HepG2 (cell line): ENCODE measurements around the gene PIP5KL1. TPM values are rescaled to one million over a fixed set of nuclear protein-coding genes. Genes with fewer than 3 reads are reported as not detected.

Experiments
- CCAR2 ChIP-seq: fragments of 200-400 bp; formaldehyde crosslinking; optimal IDR thresholded peaks from 2 replicates; pipeline ENCODE3; 2018; ENCODE audit warnings: low read depth, mild to moderate bottlenecking, low read length, moderate library complexity
- DR1 ChIP-seq: sonication (generic); formaldehyde crosslinking; IDR thresholded peaks from 2 replicates; pipeline ENCODE4 v1.8.0; 2021; ENCODE audit warnings: mild to moderate bottlenecking, missing genetic modification reagents, inconsistent platforms
- ELK4 ChIP-seq: sonication (generic); formaldehyde crosslinking; IDR thresholded peaks from 2 replicates; pipeline ENCODE4 v1.9.0; 2021; ENCODE audit warnings: missing genetic modification reagents, borderline replicate concordance
- ERF ChIP-seq: IDR thresholded peaks from 2 replicates; pipeline ENCODE4 v1.6.1; 2018; ENCODE audit warnings: missing biosample characterization, missing genetic modification reagents
- FOXP4 ChIP-seq: sonication (generic); formaldehyde crosslinking; IDR thresholded peaks from 2 replicates; pipeline ENCODE4 v1.4.0; 2020; ENCODE audit warnings: missing genetic modification reagents
- GABPB1 ChIP-seq: IDR thresholded peaks from 2 replicates; pipeline ENCODE4 v1.6.1; 2016; ENCODE audit warnings: mild to moderate bottlenecking, missing genetic modification reagents, moderate library complexity, missing compliant biosample characterization
- HNF4A ChIP-seq: sonication (generic); formaldehyde crosslinking; IDR thresholded peaks from 2 replicates; pipeline ENCODE4 v1.4.0; 2020; ENCODE audit warnings: missing genetic modification reagents
- HNRNPL ChIP-seq: fragments of 200-400 bp; formaldehyde crosslinking; IDR thresholded peaks from 2 replicates; pipeline ENCODE4 v1.6.1; 2017; ENCODE audit warnings: mild to moderate bottlenecking, low read depth, low read length
- KLF13 ChIP-seq: sonication (generic); formaldehyde crosslinking; IDR thresholded peaks from 2 replicates; pipeline ENCODE4 v1.4.0; 2020; ENCODE audit warnings: mild to moderate bottlenecking, missing genetic modification reagents
- MAFF ChIP-seq: IDR thresholded peaks from 2 replicates; pipeline ENCODE4 v1.6.1; 2011; ENCODE audit warnings: low read depth, low read length, improper control_type of control experiment
- NCOA1 ChIP-seq: sonication (generic); formaldehyde crosslinking; IDR thresholded peaks from 2 replicates; pipeline ENCODE4 v1.9.0; 2021; ENCODE audit warnings: missing genetic modification reagents
- RORA ChIP-seq: sonication (generic); formaldehyde crosslinking; IDR thresholded peaks from 2 replicates; pipeline ENCODE4 v1.5.0; 2020; ENCODE audit warnings: mild to moderate bottlenecking, missing genetic modification reagents, moderate library complexity
- RXRA ChIP-seq: sonication (generic); formaldehyde crosslinking; IDR thresholded peaks from 2 replicates; pipeline ENCODE4 v1.5.1; 2020; ENCODE audit warnings: missing genetic modification reagents
- SAP130 ChIP-seq: IDR thresholded peaks from 2 replicates; pipeline ENCODE4 v1.6.1; 2016; ENCODE audit warnings: low read depth
- ZBTB8A ChIP-seq: sonication (generic); formaldehyde crosslinking; IDR thresholded peaks from 2 replicates; pipeline ENCODE4 v1.4.0; 2020; ENCODE audit warnings: mild to moderate bottlenecking, low read depth, missing genetic modification reagents, borderline replicate concordance
- ZMAT3 ChIP-seq: sonication (generic); formaldehyde crosslinking; conservative IDR thresholded peaks from 2 replicates; pipeline ENCODE4 v1.7.0; 2021; ENCODE audit warnings: missing genetic modification reagents
- ZNF275 ChIP-seq: sonication (generic); formaldehyde crosslinking; IDR thresholded peaks from 2 replicates; pipeline ENCODE4 v1.8.0; 2022; ENCODE audit warnings: missing genetic modification reagents, mild to moderate bottlenecking, inconsistent platforms, borderline replicate concordance
- ZNF335 ChIP-seq: sonication (generic); formaldehyde crosslinking; IDR thresholded peaks from 2 replicates; pipeline ENCODE4 v1.4.0; 2020; ENCODE audit warnings: missing genetic modification reagents
- ZNF44 ChIP-seq: sonication (generic); formaldehyde crosslinking; IDR thresholded peaks from 2 replicates; pipeline ENCODE4 v1.5.1; 2020; ENCODE audit warnings: mild to moderate bottlenecking, missing genetic modification reagents
- ZNF512B ChIP-seq: sonication (generic); formaldehyde crosslinking; IDR thresholded peaks from 2 replicates; pipeline ENCODE4 v1.5.1; 2020; ENCODE audit warnings: missing genetic modification reagents, mild to moderate bottlenecking, borderline replicate concordance
- ZNF567 ChIP-seq: sonication (generic); formaldehyde crosslinking; IDR thresholded peaks from 2 replicates; pipeline ENCODE4 v1.8.1; 2023; ENCODE audit warnings: mild to moderate bottlenecking, missing genetic modification reagents, borderline replicate concordance
- ZNF720 ChIP-seq: sonication (generic); formaldehyde crosslinking; IDR thresholded peaks from 2 replicates; pipeline ENCODE4 v1.4.0; 2020; ENCODE audit warnings: missing genetic modification reagents
- ZNF773 ChIP-seq: sonication (generic); formaldehyde crosslinking; IDR thresholded peaks from 2 replicates; pipeline ENCODE4 v1.4.0; 2020; ENCODE audit warnings: missing genetic modification reagents, borderline replicate concordance
- polyA plus RNA-seq, 8 experiments: library from polyadenylated mRNA; depleted of rRNA in 3 of 8; stranded (reverse) in 7 of 8; unstranded in 1 of 8; fragments of >200 nt; fragmentation: Illumina TruSeq in 4 of 8; extraction: Trizol in 4 of 8; gene quantifications; 2 replicates each; pipeline versions ENCODE4 v1.2.1 to v1.2.3, GENCODE V29; 2011 to 2016; ENCODE audit warnings: low read depth in 4 of 8, missing spikeins in 1 of 8, mixed read lengths in 1 of 8; ENCODE audit not compliant: insufficient read depth in 1 of 8
- total RNA-seq, 5 experiments: library from RNA; depleted of rRNA; stranded (reverse); fragments of >200 nt; fragmentation: Illumina TruSeq; extraction: Trizol; gene quantifications; 2 replicates each; pipeline ENCODE4 v1.2.3, GENCODE V29; 2016; ENCODE audit warnings: low read depth in 1 of 5

Gene PIP5KL1
- total and polyA plus RNA-seq, 2 of the 13 experiments (the other 11 are each of a cell fraction or from before 2014, with no cell fraction given) = 0.20 to 0.49 TPM

GRCh38 chr9:127937388-127938297 is 7.1 kb upstream of the PIP5KL1 start, which contains the start of gene DPM2 (continued):
- no peak; the same call in none of the 2 replicates for TF ChIP-seq HNRNPL
- no peak for TF ChIP-seq MAFF
- no peak for TF ChIP-seq ZNF512B (CRISPR knock-in tag)
- peak; percentile 93 for TF ChIP-seq SAP130 (CRISPR knock-in tag)
- no peak for TF ChIP-seq ZNF567
- no peak for TF ChIP-seq KLF13 (CRISPR knock-in tag)
- peak; percentile 44; the same call in 1 of the 2 replicates for TF ChIP-seq ZNF44
- no peak; the same call in 1 of the 2 replicates for TF ChIP-seq RXRA (CRISPR knock-in tag)
- TF ChIP-seq FOXP4 = 0 out of 2 replicates have a peak, but pooled peaks have one; percentile 5
- no peak for TF ChIP-seq CCAR2
- TF ChIP-seq ZNF773 = no peak
- no peak for TF ChIP-seq RORA (CRISPR knock-in tag)
- no peak for TF ChIP-seq ZBTB8A (CRISPR knock-in tag)
- no peak for TF ChIP-seq ZNF720 (CRISPR knock-in tag)
- no peak for TF ChIP-seq HNF4A (CRISPR knock-in tag)
- TF ChIP-seq ZNF275 = no peak
- TF ChIP-seq ELK4 = no peak
- peak; percentile 70; the same call in 1 of the 2 replicates for TF ChIP-seq ERF (CRISPR knock-in tag)
- TF ChIP-seq GABPB1 (CRISPR knock-in tag) = peak; percentile 99
- peak; percentile 50; the same call in 1 of the 2 replicates for TF ChIP-seq NCOA1
- TF ChIP-seq ZNF335 (CRISPR knock-in tag) = no peak
- no peak for TF ChIP-seq DR1
- TF ChIP-seq ZMAT3 = peak; percentile 76
